ENCODE measurements around the gene RYR3. TPM values are rescaled to one million over a fixed set of nuclear protein-coding genes. Genes with fewer than 3 reads are reported as not detected.

RYR3 gene
- total RNA-seq, 2 donors from 2014 or later, result 9.9 to 40.1 TPM

GRCh38 chr15:33433821-33434220 lies 123.1 kb downstream of the RYR3 start:
- Histone ChIP-seq H3K36me3 (no peaks in the 10 kb centered on the region), H3K4me1 (ENCODE audit: control insufficient read depth in 1 of 2, low read depth in 2 of 2) (no peaks in the 10 kb centered on the region), H3K27me3 (replicated peaks; ENCODE audit: insufficient read depth) (no peaks in the 10 kb centered on the region), H3K4me3 (no peak overlapping the region), H3K9me3 (no peaks in the 10 kb centered on the region), H3K27ac (no peak overlapping the region)
- no peak for ATAC-seq (ENCODE audit: insufficient number of reproducible peaks, low FRiP score, low read depth)
- DNase-seq (ENCODE audit: low spot score), result no peak
- TF ChIP-seq, protein P1, sequence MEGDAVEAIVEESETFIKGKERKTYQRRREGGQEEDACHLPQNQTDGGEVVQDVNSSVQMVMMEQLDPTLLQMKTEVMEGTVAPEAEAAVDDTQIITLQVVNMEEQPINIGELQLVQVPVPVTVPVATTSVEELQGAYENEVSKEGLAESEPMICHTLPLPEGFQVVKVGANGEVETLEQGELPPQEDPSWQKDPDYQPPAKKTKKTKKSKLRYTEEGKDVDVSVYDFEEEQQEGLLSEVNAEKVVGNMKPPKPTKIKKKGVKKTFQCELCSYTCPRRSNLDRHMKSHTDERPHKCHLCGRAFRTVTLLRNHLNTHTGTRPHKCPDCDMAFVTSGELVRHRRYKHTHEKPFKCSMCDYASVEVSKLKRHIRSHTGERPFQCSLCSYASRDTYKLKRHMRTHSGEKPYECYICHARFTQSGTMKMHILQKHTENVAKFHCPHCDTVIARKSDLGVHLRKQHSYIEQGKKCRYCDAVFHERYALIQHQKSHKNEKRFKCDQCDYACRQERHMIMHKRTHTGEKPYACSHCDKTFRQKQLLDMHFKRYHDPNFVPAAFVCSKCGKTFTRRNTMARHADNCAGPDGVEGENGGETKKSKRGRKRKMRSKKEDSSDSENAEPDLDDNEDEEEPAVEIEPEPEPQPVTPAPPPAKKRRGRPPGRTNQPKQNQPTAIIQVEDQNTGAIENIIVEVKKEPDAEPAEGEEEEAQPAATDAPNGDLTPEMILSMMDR (IDR thresholded peaks at IDR 0.05), result no peak

GRCh38 chr15:33438396-33438795 lies 127.6 kb downstream of the RYR3 start:
- TF ChIP-seq, protein P1 (IDR thresholded peaks at IDR 0.05), result no peak
- no peak overlapping the region for H3K4me3 ChIP-seq

DNA sequence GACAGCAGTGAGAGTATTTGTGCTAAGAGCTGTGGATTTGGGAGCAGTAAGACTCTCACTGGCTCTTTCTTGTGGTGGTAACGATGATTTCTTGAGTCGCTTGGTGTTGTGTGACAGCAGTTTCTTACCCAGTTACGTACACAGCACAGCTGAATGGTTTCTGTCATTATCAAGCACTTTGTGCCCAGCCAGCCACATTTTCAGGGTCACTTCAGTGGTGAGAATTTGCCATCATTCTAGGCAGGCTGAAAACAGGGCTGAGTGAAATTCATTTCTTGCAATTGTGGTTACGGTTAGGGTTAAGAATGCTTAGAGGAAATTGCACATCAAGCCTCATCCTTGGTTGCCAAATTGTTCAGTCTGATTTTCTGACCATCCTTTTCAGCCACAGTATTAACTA lies 130.1 kb downstream of the RYR3 start:
- TF ChIP-seq, protein P1 (IDR thresholded peaks at IDR 0.05), result no peak
- H3K27ac ChIP-seq, result no peak overlapping the region
- H3K36me3 ChIP-seq, result no peaks in the 10 kb centered on the region
- no peak overlapping the region for H3K4me3 ChIP-seq
- no peaks in the 10 kb centered on the region for H3K27me3 ChIP-seq (replicated peaks; ENCODE audit: insufficient read depth)
- ATAC-seq (ENCODE audit: insufficient number of reproducible peaks, low FRiP score, low read depth), result no peak
- DNase-seq (ENCODE audit: low spot score), result no peak
- H3K9me3 ChIP-seq, result no peaks in the 10 kb centered on the region
- H3K4me1 ChIP-seq (ENCODE audit: control insufficient read depth in 1 of 2, low read depth in 2 of 2), result no peaks in the 10 kb centered on the region

More at GRCh38 chr15:33438396-33438795, 127.6 kb downstream of the RYR3 start:
- Histone ChIP-seq H3K36me3 (no peaks in the 10 kb centered on the region), H3K27ac (no peak overlapping the region), H3K9me3 (no peaks in the 10 kb centered on the region), H3K4me1 (ENCODE audit: control insufficient read depth in 1 of 2, low read depth in 2 of 2) (no peaks in the 10 kb centered on the region), H3K27me3 (replicated peaks; ENCODE audit: insufficient read depth) (no peaks in the 10 kb centered on the region)
- no peak for DNase-seq (ENCODE audit: low spot score)
- ATAC-seq (ENCODE audit: insufficient number of reproducible peaks, low FRiP score, low read depth), result no peak

DNA sequence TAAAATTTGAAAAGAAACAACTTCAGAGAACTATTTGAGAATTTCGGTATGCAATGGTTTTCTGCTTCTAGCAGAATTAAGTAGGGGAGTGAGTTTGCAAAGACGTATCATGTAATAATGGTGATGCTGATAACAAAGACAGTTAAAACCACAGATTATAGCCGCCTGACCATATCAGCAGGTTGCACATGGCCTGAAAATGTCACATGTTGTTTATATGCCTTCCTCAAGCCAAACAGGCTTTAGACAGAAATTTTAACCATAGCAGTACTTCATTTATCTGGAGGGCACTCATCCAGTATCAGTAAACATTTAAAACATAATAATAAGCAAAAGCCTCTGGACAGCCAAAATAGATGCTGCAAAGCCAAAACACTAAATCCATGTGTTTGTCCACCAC lies 131.7 kb downstream of the RYR3 start:
- no peak for DNase-seq (ENCODE audit: low spot score)
- Histone ChIP-seq H3K36me3 (no peaks in the 10 kb centered on the region), H3K9me3 (no peaks in the 10 kb centered on the region), H3K4me3 (no peak overlapping the region), H3K4me1 (ENCODE audit: control insufficient read depth in 1 of 2, low read depth in 2 of 2) (no peaks in the 10 kb centered on the region), H3K27me3 (replicated peaks; ENCODE audit: insufficient read depth) (no peaks in the 10 kb centered on the region), H3K27ac (no peak overlapping the region)
- TF ChIP-seq, protein P1 (IDR thresholded peaks at IDR 0.05), result no peak
- ATAC-seq (ENCODE audit: insufficient number of reproducible peaks, low FRiP score, low read depth), result no peak

DNA sequence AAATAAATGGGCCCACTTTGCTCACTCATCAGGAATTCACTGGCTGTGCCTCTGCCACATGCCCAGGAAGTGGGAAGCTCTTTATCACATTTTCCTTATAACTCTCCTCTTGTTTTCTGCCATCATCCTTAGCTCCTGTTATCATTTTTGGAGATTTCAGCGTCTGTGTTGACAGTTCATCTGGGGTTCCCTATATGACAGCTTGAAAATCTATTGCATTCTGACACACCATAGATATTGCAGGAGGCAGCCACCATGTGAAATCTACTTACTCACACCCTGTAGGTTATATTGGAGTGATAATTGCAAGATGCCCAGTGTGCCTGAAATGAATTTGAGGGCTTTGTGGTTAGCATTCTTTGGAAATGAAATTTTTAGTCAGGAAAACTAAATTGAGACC lies 132.9 kb downstream of the RYR3 start:
- DNase-seq (ENCODE audit: low spot score), result no peak
- Histone ChIP-seq H3K9me3 (no peaks in the 10 kb centered on the region), H3K27me3 (replicated peaks; ENCODE audit: insufficient read depth) (no peaks in the 10 kb centered on the region), H3K4me1 (ENCODE audit: control insufficient read depth in 1 of 2, low read depth in 2 of 2) (no peaks in the 10 kb centered on the region), H3K4me3 (no peak overlapping the region), H3K36me3 (no peaks in the 10 kb centered on the region), H3K27ac (no peak overlapping the region)
- TF ChIP-seq, protein P1 (IDR thresholded peaks at IDR 0.05), result no peak
- ATAC-seq (ENCODE audit: insufficient number of reproducible peaks, low FRiP score, low read depth), result no peak

Measured in thoracic aorta (tissue), 2 donors.